ENCODE results near the gene EFHD2. TPM values are rescaled to one million over a fixed set of nuclear protein-coding genes. Genes with fewer than 3 reads are reported as not detected.

EFHD2 gene
- total RNA-seq, 4 donors from 2014 or later, result 84.2 to 236 (median 196) TPM

- no peak overlapping the region for H3K27ac ChIP-seq
- no peak for DNase-seq
- TF ChIP-seq, protein P1, sequence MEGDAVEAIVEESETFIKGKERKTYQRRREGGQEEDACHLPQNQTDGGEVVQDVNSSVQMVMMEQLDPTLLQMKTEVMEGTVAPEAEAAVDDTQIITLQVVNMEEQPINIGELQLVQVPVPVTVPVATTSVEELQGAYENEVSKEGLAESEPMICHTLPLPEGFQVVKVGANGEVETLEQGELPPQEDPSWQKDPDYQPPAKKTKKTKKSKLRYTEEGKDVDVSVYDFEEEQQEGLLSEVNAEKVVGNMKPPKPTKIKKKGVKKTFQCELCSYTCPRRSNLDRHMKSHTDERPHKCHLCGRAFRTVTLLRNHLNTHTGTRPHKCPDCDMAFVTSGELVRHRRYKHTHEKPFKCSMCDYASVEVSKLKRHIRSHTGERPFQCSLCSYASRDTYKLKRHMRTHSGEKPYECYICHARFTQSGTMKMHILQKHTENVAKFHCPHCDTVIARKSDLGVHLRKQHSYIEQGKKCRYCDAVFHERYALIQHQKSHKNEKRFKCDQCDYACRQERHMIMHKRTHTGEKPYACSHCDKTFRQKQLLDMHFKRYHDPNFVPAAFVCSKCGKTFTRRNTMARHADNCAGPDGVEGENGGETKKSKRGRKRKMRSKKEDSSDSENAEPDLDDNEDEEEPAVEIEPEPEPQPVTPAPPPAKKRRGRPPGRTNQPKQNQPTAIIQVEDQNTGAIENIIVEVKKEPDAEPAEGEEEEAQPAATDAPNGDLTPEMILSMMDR (IDR thresholded peaks at IDR 0.05), result no peak
- TF ChIP-seq POLR2A (IDR thresholded peaks at IDR 0.05), result no peak
These were observed 43.3 kb downstream of the EFHD2 start for GRCh38 chr1:15452866-15453571.

GRCh38 chr1:15453734-15454133 is 44.0 kb downstream of the EFHD2 start:
- H3K27ac ChIP-seq, result no peak overlapping the region
- H3K27me3 ChIP-seq, result no peaks in the 10 kb centered on the region
- no peak for DNase-seq
- H3K9me3 ChIP-seq, result no peaks in the 10 kb centered on the region
- no peaks in the 10 kb centered on the region for H3K4me1 ChIP-seq
- TF ChIP-seq, protein P1 (IDR thresholded peaks at IDR 0.05), result no peak
- no peak for TF ChIP-seq POLR2A (IDR thresholded peaks at IDR 0.05)
- no peak overlapping the region for H3K4me3 ChIP-seq
- H3K36me3 ChIP-seq, result no peaks in the 10 kb centered on the region

More at GRCh38 chr1:15452866-15453571, 43.3 kb downstream of the EFHD2 start:
- H3K4me3 ChIP-seq, result no peak overlapping the region
- H3K9me3 ChIP-seq, result no peaks in the 10 kb centered on the region
- no peaks in the 10 kb centered on the region for H3K4me1 ChIP-seq
- no peaks in the 10 kb centered on the region for H3K27me3 ChIP-seq
- no peaks in the 10 kb centered on the region for H3K36me3 ChIP-seq

DNA sequence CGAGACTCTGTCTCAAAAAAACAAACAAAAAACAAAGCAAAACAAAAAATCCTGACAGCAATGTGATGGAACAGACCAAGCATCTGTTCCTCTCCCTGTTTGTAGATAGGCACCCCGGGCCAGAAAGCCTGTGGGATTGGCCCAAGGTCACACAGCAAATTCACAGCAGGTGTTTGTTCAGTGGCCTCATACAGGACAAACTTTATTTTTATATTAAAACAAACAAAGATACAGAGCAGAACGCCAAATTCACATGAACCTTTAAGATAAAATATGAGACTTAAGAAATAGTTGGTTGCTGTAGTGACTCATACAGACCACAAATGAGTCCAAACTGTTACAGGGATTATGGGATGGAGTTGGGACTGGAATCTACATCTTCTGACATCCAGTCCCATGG is 44.6 kb downstream of the EFHD2 start:
- Histone ChIP-seq H3K9me3 (no peaks in the 10 kb centered on the region), H3K4me3 (no peak overlapping the region), H3K27me3 (no peaks in the 10 kb centered on the region), H3K36me3 (no peaks in the 10 kb centered on the region), H3K27ac (no peak overlapping the region), H3K4me1 (no peaks in the 10 kb centered on the region)
- no peak for DNase-seq
- TF ChIP-seq, protein P1 (IDR thresholded peaks at IDR 0.05), result no peak
- TF ChIP-seq POLR2A (IDR thresholded peaks at IDR 0.05), result no peak

- H3K36me3 ChIP-seq, result no peaks in the 10 kb centered on the region
These were observed 45.8 kb downstream of the EFHD2 start for GRCh38 chr1:15455522-15455921.

GRCh38 chr1:15456313-15456954 is 46.7 kb downstream of the EFHD2 start, which contains the start of gene CELA2A:
TSS of gene CELA2A (plus strand) at chr1:15456732. CDS start at chr1:15456754, 22 bp downstream.
- H3K27me3 ChIP-seq, result no peaks in the 10 kb centered on the region
- DNase-seq, result no peak
- H3K9me3 ChIP-seq, result no peaks in the 10 kb centered on the region
- no peaks in the 10 kb centered on the region for H3K36me3 ChIP-seq
- no peak within 1 kb of the TSS for H3K4me3 ChIP-seq
- no peak within 1 kb of the TSS for H3K27ac ChIP-seq
- TF ChIP-seq, protein P1 (IDR thresholded peaks at IDR 0.05), result no peak
- TF ChIP-seq POLR2A (IDR thresholded peaks at IDR 0.05), result no peak
- no peaks in the 10 kb centered on the region for H3K4me1 ChIP-seq

More at GRCh38 chr1:15455522-15455921, 45.8 kb downstream of the EFHD2 start:
- H3K4me3 ChIP-seq, result no peak overlapping the region
- H3K27me3 ChIP-seq, result no peaks in the 10 kb centered on the region
- H3K27ac ChIP-seq, result no peak overlapping the region
- H3K9me3 ChIP-seq, result no peaks in the 10 kb centered on the region
- H3K4me1 ChIP-seq, result no peaks in the 10 kb centered on the region
- no peak for DNase-seq
- TF ChIP-seq, protein P1 (IDR thresholded peaks at IDR 0.05), result no peak
- TF ChIP-seq POLR2A (IDR thresholded peaks at IDR 0.05), result no peak

All from Peyer's patch (tissue), 4 donors.